MM.1S (cell line): ENCODE data around the gene MPL.
A peak's percentile ranks its signal among the peaks of the same experiment; 100 is the strongest.

Experiments used
- DNase-seq: peaks from one replicate; pipeline ENCODE4 v3.0.0-alpha.2; 2015
- H2AFZ ChIP-seq: fragments of 300-600 bp; sonication (generic); 2 replicates; pipeline ENCODE4 v1.6.0; 2016; ENCODE audit warnings: antibody characterized with exemption, low read length
- H3F3A ChIP-seq: fragments of 300-600 bp; sonication (generic); 2 replicates; pipeline ENCODE4 v1.6.1; 2016; ENCODE audit warnings: mild to moderate bottlenecking, antibody characterized with exemption, low read length, moderate library complexity, mixed read lengths; ENCODE audit not compliant: insufficient read depth
- H3K27ac ChIP-seq: fragments of 300-600 bp; sonication (generic); 2 replicates; pipeline ENCODE4 v1.5.1; 2016; ENCODE audit warnings: mild to moderate bottlenecking, low read length
- H3K27me3 ChIP-seq: fragments of 300-600 bp; sonication (generic); replicated peaks from 2 replicates; pipeline ENCODE4 v1.6.0; 2016; ENCODE audit warnings: low read length; ENCODE audit not compliant: insufficient read depth
- H3K36me3 ChIP-seq: fragments of 300-600 bp; sonication (generic); replicated peaks from 2 replicates; pipeline ENCODE4 v1.6.1; 2016; ENCODE audit warnings: mild to moderate bottlenecking, low read length, mixed read lengths; ENCODE audit not compliant: insufficient read depth
- H3K4me1 ChIP-seq: fragments of 300-600 bp; sonication (generic); 2 replicates; pipeline ENCODE4 v1.6.1; 2016; ENCODE audit warnings: low read length, mixed read lengths
- H3K4me2 ChIP-seq: fragments of 300-600 bp; sonication (generic); 2 replicates; pipeline ENCODE4 v1.6.0; 2016; ENCODE audit warnings: low read depth, low read length
- H3K4me3 ChIP-seq: fragments of 300-600 bp; sonication (generic); 2 replicates; pipeline ENCODE4 v1.5.1; 2016; ENCODE audit warnings: low read length, mixed read lengths
- H3K79me2 ChIP-seq: fragments of 300-600 bp; sonication (generic); 2 replicates; pipeline ENCODE4 v1.6.1; 2016; ENCODE audit warnings: mixed run types, low read length, mixed read lengths
- H3K9ac ChIP-seq: fragments of 300-600 bp; sonication (generic); 2 replicates; pipeline ENCODE4 v1.6.1; 2016; ENCODE audit warnings: low read length, mixed read lengths
- H3K9me2 ChIP-seq: fragments of 300-600 bp; sonication (generic); replicated peaks from 2 replicates; pipeline ENCODE4 v1.6.1; 2016; ENCODE audit warnings: mild to moderate bottlenecking, low read length, mixed read lengths; ENCODE audit not compliant: insufficient read depth
- H3K9me3 ChIP-seq: fragments of 300-600 bp; sonication (generic); replicated peaks from 2 replicates; pipeline ENCODE4 v1.6.1; 2016; ENCODE audit warnings: mild to moderate bottlenecking, low read length, mixed read lengths; ENCODE audit not compliant: insufficient read depth
- H4K20me1 ChIP-seq: fragments of 300-600 bp; sonication (generic); 2 replicates; pipeline ENCODE4 v1.6.1; 2016; ENCODE audit warnings: mild to moderate bottlenecking, low read length, moderate library complexity, mixed read lengths; ENCODE audit not compliant: insufficient read depth
- CTCF ChIP-seq: fragments of 300-600 bp; sonication (generic); IDR thresholded peaks from 2 replicates; pipeline ENCODE4 v1.5.1; 2016; ENCODE audit warnings: antibody characterized with exemption, low read length, mixed read lengths
- EZH2 ChIP-seq: fragments of 300-600 bp; sonication (generic); optimal IDR thresholded peaks from 2 replicates; pipeline ENCODE3; 2017; ENCODE audit warnings: low read depth, mild to moderate bottlenecking, antibody characterized with exemption, low read length, mixed read lengths
- EZH2phosphoT487 ChIP-seq: fragments of 300-600 bp; sonication (generic); IDR thresholded peaks from 2 replicates; pipeline ENCODE4 v1.6.1; 2018; ENCODE audit warnings: antibody characterized with exemption, low read length

Gene MPL

DNA sequence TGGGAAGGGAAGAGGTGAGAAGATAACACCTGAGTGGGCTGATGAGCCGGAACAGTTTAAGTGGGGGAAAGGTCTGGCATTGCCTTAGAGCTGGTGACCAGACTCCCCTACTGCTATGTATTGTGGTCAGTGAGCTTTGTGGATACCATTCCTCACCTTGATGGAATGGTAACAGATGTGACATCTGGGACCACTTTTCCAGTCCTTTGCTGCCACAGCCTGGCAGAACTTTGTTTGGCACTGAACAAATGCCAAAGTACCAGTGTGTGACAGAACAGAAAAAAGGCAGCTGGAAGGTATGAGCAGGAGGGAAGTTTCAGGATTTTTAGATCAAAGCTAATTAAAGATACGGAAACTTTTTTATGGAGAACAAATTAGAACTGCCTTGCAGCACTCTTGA, 45.8 kb downstream of the MPL start:
- no peaks in the 10 kb centered on the region for H4K20me1 ChIP-seq
- DNase-seq: no peak
- H3K9me2 ChIP-seq: no peaks in the 10 kb centered on the region
- H3K9ac ChIP-seq: no peak overlapping the region
- H3K4me2 ChIP-seq: no peak overlapping the region
- H3K4me1 ChIP-seq: peaks cover 1% of the 10 kb centered on the region; the same call in 1 of the 2 replicates
- no peaks in the 10 kb centered on the region for H3F3A ChIP-seq
- H3K27ac ChIP-seq: no peak overlapping the region
- 0 out of 2 replicates have a peak, but pooled peaks cover 20% of the 10 kb centered on the region for H3K36me3 ChIP-seq
- H3K9me3 ChIP-seq: no peaks in the 10 kb centered on the region
- no peak for TF ChIP-seq CTCF
- TF ChIP-seq EZH2phosphoT487: no peak
- TF ChIP-seq EZH2: no peak
- no peak overlapping the region for H2AFZ ChIP-seq
- H3K79me2 ChIP-seq: peaks cover 20% of the 10 kb centered on the region
- H3K27me3 ChIP-seq: no peaks in the 10 kb centered on the region
- H3K4me3 ChIP-seq: no peak overlapping the region

DNA sequence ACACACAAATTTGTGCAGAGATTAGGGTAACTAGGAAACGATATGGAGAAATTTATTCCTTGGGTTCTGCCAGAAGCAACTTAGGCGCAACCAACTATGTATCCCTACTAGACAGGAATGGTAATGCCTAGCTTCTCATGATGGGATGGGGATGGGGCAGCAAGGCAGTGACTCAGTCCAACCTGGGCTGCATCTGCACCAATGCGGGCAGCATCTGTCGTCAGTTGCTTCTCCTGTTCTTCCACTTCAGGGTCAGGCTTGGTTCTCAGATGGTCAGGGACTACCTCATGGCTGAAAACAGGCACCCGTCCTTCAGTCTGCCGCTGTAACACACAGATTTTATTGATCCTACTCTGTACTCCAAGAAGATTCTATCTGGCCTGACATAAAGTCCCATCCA, 49.1 kb downstream of the MPL start:
- DNase-seq: no peak
- no peaks in the 10 kb centered on the region for H4K20me1 ChIP-seq
- H3K9me2 ChIP-seq: no peaks in the 10 kb centered on the region
- H3K9me3 ChIP-seq: no peaks in the 10 kb centered on the region
- H3K4me2 ChIP-seq: no peak overlapping the region
- no peak for TF ChIP-seq CTCF
- TF ChIP-seq EZH2: no peak
- TF ChIP-seq EZH2phosphoT487: no peak
- H3K36me3 ChIP-seq: peaks cover 20% of the 10 kb centered on the region; the same call in 1 of the 2 replicates
- H3K27ac ChIP-seq: no peak overlapping the region
- no peaks in the 10 kb centered on the region for H3F3A ChIP-seq
- H2AFZ ChIP-seq: no peak overlapping the region
- no peak overlapping the region for H3K4me3 ChIP-seq
- no peak overlapping the region for H3K9ac ChIP-seq
- H3K27me3 ChIP-seq: no peaks in the 10 kb centered on the region
- peaks cover 51% of the 10 kb centered on the region for H3K79me2 ChIP-seq
- H3K4me1 ChIP-seq: peaks cover 12% of the 10 kb centered on the region; the same call in 1 of the 2 replicates

- Histone ChIP-seq H3K9ac (no peak overlapping the region), H3K27ac (no peak overlapping the region), H3K79me2 (peaks cover 61% of the 10 kb centered on the region), H4K20me1 (no peaks in the 10 kb centered on the region), H2AFZ (no peak overlapping the region), H3K9me3 (no peaks in the 10 kb centered on the region), H3K36me3 (peaks cover 17% of the 10 kb centered on the region; the same call in 1 of the 2 replicates), H3K4me2 (peak overlapping the region; percentile 97), H3K9me2 (no peaks in the 10 kb centered on the region), H3F3A (no peaks in the 10 kb centered on the region), H3K4me1 (peaks cover 12% of the 10 kb centered on the region; the same call in 1 of the 2 replicates), H3K27me3 (no peaks in the 10 kb centered on the region), H3K4me3 (peak overlapping the region; percentile 78; the same call in 1 of the 2 replicates)
- DNase-seq: no peak
- TF ChIP-seq CTCF: no peak
- no peak for TF ChIP-seq EZH2
- no peak for TF ChIP-seq EZH2phosphoT487
Measured at GRCh38 chr1:43387976-43388599, 50.5 kb downstream of the MPL start.
